ENCODE measurements around the gene PLA2G5.

Gene PLA2G5

GRCh38 chr1:20083178-20083944 lies 13.4 kb downstream of the PLA2G5 start:
- no peak for DNase-seq (ENCODE audit: low read depth, low spot score)
- H3K4me3 ChIP-seq (ENCODE audit: low read length) = no peak overlapping the region

- no peak for DNase-seq (ENCODE audit: low read depth, low spot score)
These were observed 16.8 kb downstream of the PLA2G5 start for GRCh38 chr1:20086800-20087199.

GRCh38 chr1:20087668-20088067 lies 17.7 kb downstream of the PLA2G5 start:
- peak; percentile 33 for DNase-seq (ENCODE audit: low read depth, low spot score)
- H3K4me3 ChIP-seq (ENCODE audit: low read length) = no peak overlapping the region

More at GRCh38 chr1:20086800-20087199, 16.8 kb downstream of the PLA2G5 start:
- H3K4me3 ChIP-seq (ENCODE audit: low read length) = no peak overlapping the region

GRCh38 chr1:20089328-20090077 lies 19.5 kb downstream of the PLA2G5 start:
- DNase-seq (ENCODE audit: low read depth, low spot score) = no peak
- no peak overlapping the region for H3K4me3 ChIP-seq (ENCODE audit: low read length)

GRCh38 chr1:20090119-20090518 lies 20.1 kb downstream of the PLA2G5 start:
- no peak overlapping the region for H3K4me3 ChIP-seq (ENCODE audit: low read length)
- DNase-seq (ENCODE audit: low read depth, low spot score) = no peak

- DNase-seq (ENCODE audit: low read depth, low spot score) = no peak
- no peak overlapping the region for H3K4me3 ChIP-seq (ENCODE audit: low read length)
These were observed 20.6 kb downstream of the PLA2G5 start for GRCh38 chr1:20090641-20091040.

- no peak overlapping the region for H3K4me3 ChIP-seq (ENCODE audit: low read length)
- no peak for DNase-seq (ENCODE audit: low read depth, low spot score)
These were observed 23.3 kb downstream of the PLA2G5 start for GRCh38 chr1:20093303-20093702.

- no peak overlapping the region for H3K4me3 ChIP-seq (ENCODE audit: low read length)
- DNase-seq (ENCODE audit: low read depth, low spot score) = no peak
These were observed 24.0 kb downstream of the PLA2G5 start for GRCh38 chr1:20093940-20094391.

GRCh38 chr1:20095564-20096434 lies 25.8 kb downstream of the PLA2G5 start:
- H3K4me3 ChIP-seq (ENCODE audit: low read length) = no peak overlapping the region
- DNase-seq (ENCODE audit: low read depth, low spot score) = no peak

GRCh38 chr1:20096840-20097447 lies 26.9 kb downstream of the PLA2G5 start:
- DNase-seq (ENCODE audit: low read depth, low spot score) = no peak

GRCh38 chr1:20099533-20099932 lies 29.5 kb downstream of the PLA2G5 start:
- H3K4me3 ChIP-seq (ENCODE audit: low read length) = no peak overlapping the region
- DNase-seq (ENCODE audit: low read depth, low spot score) = peak; percentile 21

More at GRCh38 chr1:20096840-20097447, 26.9 kb downstream of the PLA2G5 start:
- no peak overlapping the region for H3K4me3 ChIP-seq (ENCODE audit: low read length)

GRCh38 chr1:20100632-20101355 lies 30.8 kb downstream of the PLA2G5 start:
- peak; percentile 32 for DNase-seq (ENCODE audit: low read depth, low spot score)
- H3K4me3 ChIP-seq (ENCODE audit: low read length) = no peak overlapping the region

- DNase-seq (ENCODE audit: low read depth, low spot score) = no peak
- H3K4me3 ChIP-seq (ENCODE audit: low read length) = no peak overlapping the region
These were observed 32.9 kb downstream of the PLA2G5 start for GRCh38 chr1:20102875-20103274.

- no peak for DNase-seq (ENCODE audit: low read depth, low spot score)
- H3K4me3 ChIP-seq (ENCODE audit: low read length) = no peak overlapping the region
These were observed 35.9 kb downstream of the PLA2G5 start for GRCh38 chr1:20105856-20106255.

- no peak overlapping the region for H3K4me3 ChIP-seq (ENCODE audit: low read length)
- no peak for DNase-seq (ENCODE audit: low read depth, low spot score)
These were observed 37.4 kb downstream of the PLA2G5 start for GRCh38 chr1:20107351-20107750.

- DNase-seq (ENCODE audit: low read depth, low spot score) = no peak
These were observed 37.8 kb downstream of the PLA2G5 start for GRCh38 chr1:20107796-20108195.

GRCh38 chr1:20108366-20109123 lies 38.6 kb downstream of the PLA2G5 start:
- H3K4me3 ChIP-seq (ENCODE audit: low read length) = no peak overlapping the region
- no peak for DNase-seq (ENCODE audit: low read depth, low spot score)

More at GRCh38 chr1:20107796-20108195, 37.8 kb downstream of the PLA2G5 start:
- H3K4me3 ChIP-seq (ENCODE audit: low read length) = no peak overlapping the region
